CMK (cell line): Measurements from ENCODE around the gene EML5.

ENCODE experiments used
- DNase-seq: peaks from one replicate; pipeline ENCODE4 v3.0.0-alpha.2; 2010; ENCODE audit warnings: low read depth

Gene EML5

GRCh38 chr14:88614218-88614907 lies 178.4 kb downstream of the EML5 start:
- DNase-seq = no peak

- DNase-seq = no peak
These were observed 179.2 kb downstream of the EML5 start for GRCh38 chr14:88613552-88614010.

- DNase-seq = no peak
These were observed 179.8 kb downstream of the EML5 start for GRCh38 chr14:88612981-88613380.

- DNase-seq = no peak
These were observed 180.9 kb downstream of the EML5 start for GRCh38 chr14:88611878-88612277.

- DNase-seq = no peak
These were observed 184.9 kb downstream of the EML5 start for GRCh38 chr14:88607829-88608228.

- DNase-seq = no peak
These were observed 187.2 kb downstream of the EML5 start for GRCh38 chr14:88605594-88605993.

- no peak for DNase-seq
These were observed 188.5 kb downstream of the EML5 start for GRCh38 chr14:88604212-88604611.

- DNase-seq = no peak
These were observed 192.9 kb downstream of the EML5 start for GRCh38 chr14:88599761-88600439.

- DNase-seq = no peak
These were observed 193.4 kb downstream of the EML5 start for GRCh38 chr14:88599326-88599725.

- no peak for DNase-seq
These were observed 194.6 kb downstream of the EML5 start for GRCh38 chr14:88598097-88598675.

- no peak for DNase-seq
These were observed 195.2 kb downstream of the EML5 start for GRCh38 chr14:88597601-88598000.

- DNase-seq = no peak
These were observed 195.7 kb downstream of the EML5 start for GRCh38 chr14:88597038-88597437.

- no peak for DNase-seq
These were observed 200.7 kb downstream of the EML5 start for GRCh38 chr14:88592031-88592430.

GRCh38 chr14:88590173-88590572 lies 202.6 kb downstream of the EML5 start:
- no peak for DNase-seq

- DNase-seq = no peak
These were observed 204.7 kb downstream of the EML5 start for GRCh38 chr14:88588081-88588480.

- no peak for DNase-seq
These were observed 208.3 kb downstream of the EML5 start for GRCh38 chr14:88584451-88584850.

- no peak for DNase-seq
These were observed 216.5 kb downstream of the EML5 start for GRCh38 chr14:88576222-88576621.

GRCh38 chr14:88572117-88572516 lies 220.6 kb downstream of the EML5 start:
- no peak for DNase-seq

- no peak for DNase-seq
These were observed 224.6 kb downstream of the EML5 start for GRCh38 chr14:88568196-88568595.

- no peak for DNase-seq
These were observed 227.3 kb downstream of the EML5 start for GRCh38 chr14:88565427-88565826.

- DNase-seq = no peak
These were observed 228.9 kb downstream of the EML5 start for GRCh38 chr14:88563845-88564244.

- DNase-seq = peak; percentile 60
These were observed 229.7 kb downstream of the EML5 start, which contains the start of gene ZC3H14 for GRCh38 chr14:88562831-88563686. Gene ZC3H14 (plus strand): TSS chr14:88563037. CDS start chr14:88563134, 97 bp downstream.
